Stomach (tissue), 9 donors: ENCODE data around the gene VEGFC. TPM values are rescaled to one million over a fixed set of nuclear protein-coding genes. Genes with fewer than 3 reads are reported as not detected.

Experiments used
- DNase-seq, 2 donors: peaks; one replicate each; pipeline versions ENCODE4 v3.0.0 to v3.0.0-alpha.2; 2013 to 2019
- H3K27ac ChIP-seq, 5 donors: fragments of 200-600 bp in 4 of 5; sonication (generic) in 4 of 5; one replicate each; pipeline ENCODE4 v1.5.1; 2013 to 2019; ENCODE audit warnings: mild to moderate bottlenecking in 1 of 5, moderate library complexity in 1 of 5
- H3K27me3 ChIP-seq, 3 donors: fragments of 200-600 bp; sonication (generic); one replicate each; pipeline ENCODE4 v1.5.1; 2017 to 2019; ENCODE audit warnings: mixed run types in 1 of 3
- H3K36me3 ChIP-seq, 4 donors: fragments of 200-600 bp; sonication (generic); 1 replicate in 3 of 4; 2 replicates in 1 of 4; pipeline ENCODE4 v1.5.1; 2016 to 2019
- H3K4me1 ChIP-seq, 4 donors: fragments of 200-600 bp; sonication (generic); one replicate each; pipeline ENCODE4 v1.5.1; 2016 to 2019
- H3K4me3 ChIP-seq, 4 donors: fragments of 200-600 bp; sonication (generic) in 3 of 4; one replicate each; pipeline ENCODE4 v1.5.1; 2016 to 2019; ENCODE audit warnings: mild to moderate bottlenecking in 1 of 4
- H3K9me3 ChIP-seq, 4 donors: fragments of 200-600 bp; sonication (generic); one replicate each; pipeline ENCODE4 v1.5.1; 2016 to 2019
- CTCF ChIP-seq, 7 experiments: fragments of 450-650 bp in 4 of 7; fragments of 200-600 bp in 3 of 7; sonication (generic) in 3 of 7; IDR thresholded peaks; one replicate each; pipeline ENCODE4 v1.5.1; 2016 to 2019; ENCODE audit warnings: antibody characterized with exemption in 7 of 7, control low read depth in 2 of 7, mild to moderate bottlenecking in 1 of 7
- EP300 ChIP-seq: sonication (generic); formaldehyde crosslinking; IDR thresholded peaks from one replicate; pipeline ENCODE4 v1.6.1; 2017; ENCODE audit warnings: antibody characterized with exemption
- POLR2A ChIP-seq, 4 donors: fragments of 450-650 bp; IDR thresholded peaks; one replicate each; pipeline ENCODE4 v1.6.1; 2016; ENCODE audit warnings: antibody characterized with exemption in 4 of 4, control low read depth in 2 of 4, mild to moderate bottlenecking in 1 of 4, moderate library complexity in 1 of 4
- POLR2AphosphoS5 ChIP-seq, 3 donors: sonication (generic); formaldehyde crosslinking; IDR thresholded peaks; one replicate each; pipeline ENCODE4 v1.6.1; 2016; ENCODE audit warnings: antibody characterized with exemption in 3 of 3
- WGBS, 5 donors: extraction: QIAGEN DNeasy Blood & Tissue Kit in 3 of 5; methylation state at CpG; one replicate each; pipeline versions ENCODE4 v1.1.5 to v1.1.7; 2013 to 2018; 5-methylcytosine and 5-hydroxymethylcytosine counted together
- intact Hi-C: fragments of 100-400 bp; cut with DNase I; formaldehyde crosslinking; loops from one replicate; pipeline ENCODE4 v1.15.1; 2023; ENCODE audit warnings: low total_unique reads
- polyA plus RNA-seq, 3 donors: library from polyadenylated mRNA; stranded (reverse); fragments of 200-250 nt; gene quantifications; one replicate each; pipeline ENCODE4 v1.2.3, GENCODE V29; 2013
- total RNA-seq, 5 donors: library from RNA; depleted of rRNA; stranded (reverse); fragments of >200 nt; gene quantifications; one replicate each; pipeline versions ENCODE4 v1.1.0 to v1.2.3, GENCODE V29; 2014 to 2016
- donor health status: healthy with polysubstance abuse.
- donor health status: Bipolar disorder and iron deficiency.
- donor health status: healthy.

VEGFC gene
- total and polyA plus RNA-seq, 8 donors = 0.45 to 6.4 (median 1.3) TPM; not detected in 2

GRCh38 chr4:176741253-176741652 is 51.5 kb downstream of the VEGFC start:
- TF ChIP-seq POLR2AphosphoS5 (IDR thresholded peaks at IDR 0.05) (no peak), POLR2A (IDR thresholded peaks at IDR 0.05) (no peak), EP300 (no peak), CTCF (IDR thresholded peaks at IDR 0.05) (no peak)
- no peak overlapping the region for H3K27ac ChIP-seq
- no peaks in the 10 kb centered on the region for H3K4me1 ChIP-seq
- H3K4me3 ChIP-seq = no peak overlapping the region
- WGBS, 5 donors = 48 to 62% (median 56%) methylated on average over 4 of the region's 4 CpGs
- H3K27me3 ChIP-seq = no peaks in the 10 kb centered on the region
- DNase-seq = no peak
- no peaks in the 10 kb centered on the region for H3K36me3 ChIP-seq
- no peaks in the 10 kb centered on the region for H3K9me3 ChIP-seq
- intact Hi-C loops = no loop called here

DNA sequence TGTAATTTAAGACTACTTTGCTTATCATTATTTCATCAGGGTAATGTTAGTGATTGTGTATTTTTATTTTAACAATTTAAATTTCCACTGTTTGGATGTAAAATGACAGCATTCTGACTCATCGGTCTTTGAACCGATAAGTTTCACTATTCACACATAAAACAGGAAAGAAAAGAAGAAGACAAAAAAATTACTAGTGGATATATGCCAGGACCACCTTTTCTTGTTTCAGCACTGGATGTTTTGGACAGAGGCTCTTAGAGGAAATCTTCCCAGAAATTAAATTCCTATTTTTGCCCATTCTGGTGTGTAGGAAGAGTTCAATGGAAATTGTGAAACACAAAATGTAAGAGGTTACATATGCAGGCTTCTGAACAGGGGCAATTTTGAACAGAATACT is 57.4 kb downstream of the VEGFC start:
- DNase-seq = no peak
- WGBS, 5 donors = 69 to 91% (median 79%) methylated on average over 2 of the region's 2 CpGs
- H3K36me3 ChIP-seq = no peaks in the 10 kb centered on the region
- no peak overlapping the region for H3K27ac ChIP-seq
- TF ChIP-seq POLR2AphosphoS5 (IDR thresholded peaks at IDR 0.05) (no peak), EP300 (no peak), CTCF (IDR thresholded peaks at IDR 0.05) (no peak), POLR2A (IDR thresholded peaks at IDR 0.05) (no peak)
- intact Hi-C loops = no loop called here
- no peak overlapping the region for H3K4me3 ChIP-seq
- H3K27me3 ChIP-seq = no peaks in the 10 kb centered on the region
- no peaks in the 10 kb centered on the region for H3K4me1 ChIP-seq
- H3K9me3 ChIP-seq = no peaks in the 10 kb centered on the region

GRCh38 chr4:176734461-176734860 is 58.3 kb downstream of the VEGFC start:
- no peak for TF ChIP-seq POLR2A (IDR thresholded peaks at IDR 0.05)
- TF ChIP-seq EP300 = no peak
- no peak for TF ChIP-seq CTCF (IDR thresholded peaks at IDR 0.05)
- TF ChIP-seq POLR2AphosphoS5 (IDR thresholded peaks at IDR 0.05) = no peak

DNA sequence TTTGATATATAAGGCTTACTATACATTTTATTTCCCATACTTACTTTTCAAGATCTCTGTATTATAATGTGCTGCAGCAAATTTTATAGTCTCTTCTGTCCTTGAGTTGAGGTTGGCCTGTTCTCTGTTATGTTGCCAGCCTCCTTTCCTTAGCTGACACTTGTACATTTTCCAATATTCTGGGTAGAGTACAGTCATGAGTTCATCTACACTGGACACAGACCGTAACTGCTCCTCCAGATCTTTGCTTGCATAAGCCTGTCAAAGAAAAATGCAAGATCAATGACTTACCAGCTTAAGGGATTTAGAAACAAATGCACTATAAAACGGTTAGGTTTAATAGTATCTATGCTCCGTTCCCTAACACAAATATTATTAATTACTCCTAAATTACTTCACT is 63.2 kb downstream of the VEGFC start:
- intact Hi-C loops = no loop called here
- no peaks in the 10 kb centered on the region for H3K4me1 ChIP-seq
- H3K9me3 ChIP-seq = no peaks in the 10 kb centered on the region
- no peaks in the 10 kb centered on the region for H3K27me3 ChIP-seq
- H3K27ac ChIP-seq = no peak overlapping the region
- TF ChIP-seq EP300 = no peak
- TF ChIP-seq POLR2AphosphoS5 (IDR thresholded peaks at IDR 0.05) = no peak
- no peak for TF ChIP-seq CTCF (IDR thresholded peaks at IDR 0.05)
- TF ChIP-seq POLR2A (IDR thresholded peaks at IDR 0.05) = no peak
- no peak overlapping the region for H3K4me3 ChIP-seq
- DNase-seq = no peak
- WGBS, 5 donors = 54 to 65% (median 62%) methylated on average over 3 of the region's 3 CpGs
- H3K36me3 ChIP-seq = no peaks in the 10 kb centered on the region

More at GRCh38 chr4:176734461-176734860, 58.3 kb downstream of the VEGFC start:
- intact Hi-C loops = no loop called here
- H3K9me3 ChIP-seq = no peaks in the 10 kb centered on the region
- H3K27me3 ChIP-seq = no peaks in the 10 kb centered on the region
- H3K4me1 ChIP-seq = no peaks in the 10 kb centered on the region
- no peaks in the 10 kb centered on the region for H3K36me3 ChIP-seq
- no peak overlapping the region for H3K27ac ChIP-seq
- 43 to 63% (median 48%) methylated on average over 4 of the region's 4 CpGs for WGBS, 5 donors
- DNase-seq = no peak
- no peak overlapping the region for H3K4me3 ChIP-seq
